Measurements from ENCODE around the gene TENM4. TPM values are rescaled to one million over a fixed set of nuclear protein-coding genes. Genes with fewer than 3 reads are reported as not detected.

The TENM4 gene
- total RNA-seq, 1 donor from 2014 or later = 2.9 TPM

- no peak for DNase-seq
Measured at GRCh38 chr11:79167510-79168188, 273.2 kb downstream of the TENM4 start.

GRCh38 chr11:79165908-79166307 is 274.9 kb downstream of the TENM4 start:
- no peak for DNase-seq

DNA sequence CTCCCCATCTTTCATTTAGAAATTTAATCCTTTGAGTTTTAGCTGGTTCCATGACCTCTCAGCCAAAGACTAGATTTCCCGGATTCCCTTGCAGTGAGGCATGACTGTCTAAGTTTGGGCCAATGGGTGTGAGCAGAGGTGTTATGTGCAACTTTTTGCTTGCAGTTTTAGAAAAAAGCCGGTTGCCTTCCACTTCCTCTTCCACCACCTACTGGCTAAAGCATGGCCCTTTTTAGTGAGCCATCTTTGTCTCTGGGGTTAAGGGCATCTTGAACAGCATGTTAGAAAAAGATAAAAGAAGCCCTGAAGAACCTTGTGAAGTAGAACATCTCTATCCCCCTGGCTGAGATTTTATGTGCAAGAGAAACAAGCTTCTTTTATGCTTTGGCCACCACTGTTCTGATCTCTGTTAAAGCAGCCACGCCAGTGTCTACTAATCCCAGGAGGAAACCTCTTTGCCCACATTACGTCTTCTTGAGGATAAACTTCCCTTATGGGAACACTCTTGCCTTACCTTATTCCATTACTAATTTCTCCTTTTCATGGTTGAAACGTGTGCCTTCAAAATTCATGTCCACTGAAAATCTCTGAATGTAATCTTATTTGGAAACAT is 279.9 kb downstream of the TENM4 start:
- DNase-seq = no peak

GRCh38 chr11:79159657-79160450 is 281.0 kb downstream of the TENM4 start:
- DNase-seq = no peak

DNA sequence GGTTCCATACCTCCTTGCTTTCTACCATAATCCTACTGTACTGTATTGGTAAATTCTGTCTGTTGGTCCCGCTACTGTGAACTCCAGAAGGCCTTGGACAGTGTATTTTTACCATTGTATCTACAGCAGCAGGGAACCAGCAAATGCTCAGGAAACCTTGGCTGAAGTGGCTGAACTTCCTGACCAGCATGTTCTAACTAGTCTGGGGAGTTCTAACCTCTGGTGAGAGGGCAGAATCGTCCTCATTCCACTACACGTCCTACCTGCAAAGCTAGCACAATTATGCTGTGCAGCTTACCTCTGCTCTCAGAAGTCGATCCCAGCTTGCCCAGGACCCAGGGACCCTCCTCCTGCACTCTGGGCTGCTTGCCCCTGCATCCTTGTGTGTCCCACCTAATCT is 283.1 kb downstream of the TENM4 start:
- DNase-seq = no peak

DNA sequence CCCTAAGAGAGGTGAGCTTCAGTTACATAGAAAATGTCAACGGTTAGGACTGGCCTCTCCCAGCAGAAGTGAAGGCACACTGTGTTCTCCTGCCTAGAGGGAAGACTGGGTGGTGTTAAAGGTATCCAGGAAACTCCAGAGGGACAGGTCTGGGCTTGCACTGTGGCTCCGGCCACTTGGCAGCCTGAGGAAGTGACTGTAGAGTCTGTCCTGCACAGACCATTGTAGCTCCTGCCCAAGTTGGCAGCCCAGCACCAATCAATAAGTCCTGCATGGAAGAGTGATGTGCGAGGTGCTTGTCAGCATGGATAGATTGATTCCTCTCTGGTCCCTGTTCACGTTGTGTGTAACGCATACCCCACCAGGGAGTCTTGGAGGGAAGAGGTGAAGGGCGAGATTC is 284.8 kb downstream of the TENM4 start:
- DNase-seq = no peak

DNA sequence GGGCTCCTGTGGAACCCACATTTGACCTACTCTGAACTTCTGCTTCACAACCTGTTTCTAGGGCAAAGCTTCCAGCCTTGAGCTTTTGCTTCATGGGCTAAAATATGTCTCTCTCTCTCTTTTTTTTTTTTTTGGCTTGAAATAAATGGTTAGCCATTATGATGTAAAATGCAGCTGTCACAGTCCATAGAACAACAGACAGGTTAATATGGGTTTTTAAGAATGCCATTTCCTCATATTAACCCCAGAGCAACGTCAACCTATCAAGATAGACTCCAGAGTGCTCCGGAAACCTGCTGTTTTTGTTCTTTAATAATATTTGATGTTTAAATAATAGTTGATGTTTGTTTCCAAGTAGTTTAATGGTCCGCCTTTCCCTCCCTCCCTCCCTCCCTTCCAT is 285.6 kb downstream of the TENM4 start:
- no peak for DNase-seq

GRCh38 chr11:79152511-79152910 is 288.3 kb downstream of the TENM4 start:
- DNase-seq = no peak

DNA sequence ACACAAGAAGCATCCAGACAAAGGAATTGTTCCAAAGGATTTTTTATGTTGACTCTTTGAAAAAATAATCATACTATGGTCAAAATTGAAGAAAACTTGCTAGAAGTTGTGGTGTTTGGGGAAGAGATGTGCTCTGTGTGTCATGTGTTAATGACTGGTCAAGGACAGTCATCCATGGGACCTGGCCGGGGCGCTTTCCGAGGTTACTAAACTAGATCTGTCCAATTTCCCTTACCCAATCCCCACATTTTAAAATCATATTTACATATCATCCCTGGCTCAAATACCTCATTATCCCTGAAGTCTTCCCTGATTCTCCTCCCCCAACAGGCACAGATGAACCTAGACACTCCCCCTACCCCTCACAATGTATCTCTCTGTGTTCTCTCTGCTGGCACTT is 289.4 kb downstream of the TENM4 start:
- no peak for DNase-seq

DNA sequence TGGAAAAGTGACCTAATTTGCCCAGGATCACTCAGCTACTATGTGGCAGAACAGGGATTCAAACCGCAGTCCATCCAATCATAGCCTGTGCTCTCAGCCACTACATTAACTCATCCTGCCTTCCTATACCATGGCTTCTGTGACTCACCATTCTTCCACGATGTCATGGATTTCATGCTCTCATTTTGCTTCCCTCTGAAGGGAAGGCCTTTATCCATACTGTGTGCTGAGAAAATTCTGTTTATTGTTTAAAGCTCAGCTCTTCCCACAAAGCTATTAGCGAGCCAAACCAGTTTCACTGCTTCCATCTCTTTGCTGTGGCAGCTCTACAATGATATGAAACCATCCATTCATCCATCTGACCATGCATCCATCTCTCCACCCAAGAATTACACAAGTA is 289.9 kb downstream of the TENM4 start:
- DNase-seq = no peak

GRCh38 chr11:79150320-79150719 is 290.5 kb downstream of the TENM4 start:
- DNase-seq = no peak

DNA sequence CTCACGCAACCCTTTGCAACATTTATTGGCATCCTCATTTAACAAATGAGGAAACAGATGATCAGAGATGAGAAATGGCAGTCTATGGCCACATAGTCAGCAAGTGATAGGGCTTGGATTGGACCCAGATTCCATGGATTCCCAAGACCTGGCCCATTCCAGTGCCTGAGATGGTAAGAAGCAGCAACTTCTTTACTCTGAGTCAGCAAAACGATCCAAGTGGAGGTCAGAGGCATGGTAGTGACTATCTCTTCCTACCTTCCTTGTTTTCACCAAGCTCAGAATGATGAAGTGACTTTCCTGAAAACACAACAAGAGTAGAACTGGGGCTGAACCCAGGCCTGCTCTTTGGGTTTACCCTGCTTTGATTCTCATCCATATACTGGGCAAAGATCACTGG is 293.1 kb downstream of the TENM4 start:
- no peak for DNase-seq

GRCh38 chr11:79147011-79147410 is 293.8 kb downstream of the TENM4 start:
- no peak for DNase-seq

GRCh38 chr11:79139900-79140299 is 300.9 kb downstream of the TENM4 start:
- DNase-seq = no peak

DNA sequence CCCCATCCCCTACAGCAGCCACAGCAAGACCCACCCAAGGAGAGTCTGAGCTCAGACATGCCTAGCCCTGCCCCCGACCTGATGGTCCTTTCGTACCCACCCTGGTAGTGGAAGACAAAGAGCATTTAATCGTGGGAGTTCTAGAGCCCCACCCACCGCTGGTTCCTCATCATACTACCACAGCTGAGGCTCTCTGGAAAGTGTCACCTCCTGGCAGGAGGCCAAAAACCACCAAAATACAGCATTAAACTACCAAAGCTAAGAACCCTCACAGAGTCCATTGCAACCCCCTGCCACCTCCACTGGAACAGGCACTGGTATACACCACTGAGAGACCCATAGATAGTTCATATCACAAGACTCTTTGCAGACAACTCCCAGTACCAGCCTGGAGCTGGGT is 311.1 kb downstream of the TENM4 start:
- no peak for DNase-seq

DNA sequence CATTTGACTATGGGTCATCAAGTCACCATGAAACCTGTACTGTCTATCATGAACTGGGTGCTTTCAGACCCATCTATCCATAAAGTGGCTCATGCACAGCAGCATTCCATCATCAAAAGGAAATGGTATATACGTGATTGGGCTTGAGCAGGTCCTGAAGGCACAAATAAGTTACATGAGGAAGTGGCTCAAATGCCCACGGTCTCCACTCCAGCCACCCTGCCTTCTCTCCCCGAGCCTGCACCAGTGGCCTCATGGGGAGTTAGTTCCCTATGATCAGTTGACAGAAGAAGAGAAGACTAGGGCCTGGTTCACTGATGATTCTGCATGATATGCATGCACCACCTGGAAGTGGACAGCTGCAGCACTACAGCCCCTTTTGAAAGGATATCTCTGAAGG is 312.5 kb downstream of the TENM4 start:
- no peak for DNase-seq

GRCh38 chr11:79122759-79123158 is 318.1 kb downstream of the TENM4 start:
- DNase-seq = no peak

DNA sequence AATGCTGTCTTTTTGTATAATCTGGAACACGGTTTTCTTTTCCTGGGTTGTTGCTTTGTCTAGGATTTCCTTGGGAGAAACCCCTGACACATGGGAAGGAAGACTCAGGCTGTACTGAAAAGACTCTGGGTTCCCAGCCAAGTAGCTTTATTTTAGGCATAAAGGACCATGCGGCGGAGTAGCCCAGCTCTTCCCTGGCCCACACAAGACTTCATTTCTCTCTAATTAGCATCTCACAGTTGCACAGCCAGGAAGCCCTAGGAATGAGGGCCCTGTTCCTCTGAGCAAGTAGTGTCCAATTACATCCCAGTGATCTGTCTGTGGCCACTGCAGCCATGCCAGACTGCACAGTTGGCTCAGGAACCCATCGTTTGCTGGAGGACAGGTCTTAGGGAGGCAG is 319.5 kb downstream of the TENM4 start:
- no peak for DNase-seq

GRCh38 chr11:79119491-79120284 is 321.1 kb downstream of the TENM4 start:
- DNase-seq = no peak

DNA sequence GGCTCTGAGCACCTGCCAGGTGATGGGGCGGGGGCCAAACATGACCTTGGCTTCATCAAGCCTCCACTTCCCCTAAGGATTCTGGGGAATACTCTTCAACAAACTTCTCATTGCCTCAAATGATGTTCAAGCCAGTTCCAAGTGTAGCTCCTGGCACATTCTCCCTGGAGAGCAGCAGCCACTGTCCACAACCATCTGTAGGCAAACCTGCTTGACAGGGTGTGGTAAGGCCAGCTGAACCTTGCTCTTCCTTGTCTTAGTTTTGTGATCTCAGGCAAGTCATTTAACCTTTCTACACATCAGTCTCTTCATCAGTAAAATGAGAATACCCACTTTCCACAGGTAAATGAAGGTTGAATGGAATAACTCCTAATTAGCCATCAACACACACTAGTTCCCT is 323.3 kb downstream of the TENM4 start:
- no peak for DNase-seq

GRCh38 chr11:79116600-79116999 is 324.2 kb downstream of the TENM4 start:
- DNase-seq = no peak

DNA sequence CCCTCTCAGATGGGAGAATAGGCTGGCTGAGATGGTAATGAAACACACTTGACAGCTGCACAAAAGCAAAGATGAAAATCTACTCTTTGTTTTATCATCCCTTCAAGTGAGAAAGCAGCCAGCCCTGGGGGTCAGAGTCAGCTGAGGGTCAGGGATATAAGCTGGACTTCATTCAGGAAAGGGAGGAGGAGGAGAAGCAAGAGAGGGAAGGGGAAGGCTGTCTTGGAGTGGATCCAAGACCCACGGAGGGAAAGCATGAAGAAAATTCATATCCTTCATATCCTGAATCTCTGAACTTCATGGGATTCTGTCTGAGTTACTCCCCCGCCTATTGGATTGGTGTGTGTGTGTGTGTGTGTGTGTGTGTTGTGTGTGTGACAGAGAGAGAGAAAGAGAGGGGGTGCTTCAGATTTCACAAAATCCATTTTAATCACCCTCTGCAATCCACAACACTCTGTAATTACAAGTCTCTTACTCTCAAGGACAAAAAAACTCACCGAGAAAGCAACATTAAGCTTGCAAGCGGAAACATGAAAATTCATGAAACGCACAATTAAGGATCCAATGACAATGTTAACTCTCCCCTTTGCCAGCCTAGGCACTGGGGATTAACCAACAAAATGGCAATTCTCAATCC is 327.7 kb downstream of the TENM4 start:
- no peak for DNase-seq

- DNase-seq = no peak
Measured at GRCh38 chr11:79110796-79111195, 330.0 kb downstream of the TENM4 start.

Measured in dermis blood vessel endothelial cell (primary cell).